Thyroid gland (tissue), 4 donors: ENCODE results near the gene SHC3.

Experiments
- CTCF ChIP-seq, 6 experiments: fragments of 200-600 bp in 3 of 6; fragments of 450-650 bp in 3 of 6; sonication (generic) in 3 of 6; IDR thresholded peaks; one replicate each; pipeline ENCODE4 v1.5.1; 2016 to 2019; ENCODE audit warnings: antibody characterized with exemption in 6 of 6, mild to moderate bottlenecking in 2 of 6, inconsistent platforms in 1 of 6, moderate library complexity in 1 of 6
- POLR2A ChIP-seq, 2 donors: fragments of 450-650 bp; IDR thresholded peaks; one replicate each; pipeline ENCODE4 v1.6.1; 2017; ENCODE audit warnings: antibody characterized with exemption in 2 of 2, mild to moderate bottlenecking in 2 of 2, moderate library complexity in 1 of 2

GRCh38 chr9:89177012-89177943 is 1.3 kb downstream of the SHC3 start:
- TF ChIP-seq CTCF (IDR thresholded peaks at IDR 0.05) (no peak), POLR2A (IDR thresholded peaks at IDR 0.05) (no peak)
